Upper lobe of left lung (tissue), 4 donors: ENCODE measurements around the gene RRAD.
"Not testable (repeated sequence)": the region's sequence is repeated elsewhere in the genome, so short reads cannot be mapped to it uniquely, and the experiment has no call there.

ENCODE experiments used
- POLR2AphosphoS5 ChIP-seq, 2 donors: sonication (generic); formaldehyde crosslinking; IDR thresholded peaks; one replicate each; pipeline ENCODE4 v1.5.1; 2017; ENCODE audit warnings: antibody characterized with exemption in 2 of 2
- TF ChIP-seq, protein P1 (sequence below), 6 experiments: fragments of 450-650 bp in 4 of 6; fragments of 200-600 bp in 2 of 6; sonication (generic) in 2 of 6; IDR thresholded peaks; one replicate each; pipeline ENCODE4 v1.5.1; 2016 to 2019; ENCODE audit warnings: antibody characterized with exemption in 6 of 6

DNA sequence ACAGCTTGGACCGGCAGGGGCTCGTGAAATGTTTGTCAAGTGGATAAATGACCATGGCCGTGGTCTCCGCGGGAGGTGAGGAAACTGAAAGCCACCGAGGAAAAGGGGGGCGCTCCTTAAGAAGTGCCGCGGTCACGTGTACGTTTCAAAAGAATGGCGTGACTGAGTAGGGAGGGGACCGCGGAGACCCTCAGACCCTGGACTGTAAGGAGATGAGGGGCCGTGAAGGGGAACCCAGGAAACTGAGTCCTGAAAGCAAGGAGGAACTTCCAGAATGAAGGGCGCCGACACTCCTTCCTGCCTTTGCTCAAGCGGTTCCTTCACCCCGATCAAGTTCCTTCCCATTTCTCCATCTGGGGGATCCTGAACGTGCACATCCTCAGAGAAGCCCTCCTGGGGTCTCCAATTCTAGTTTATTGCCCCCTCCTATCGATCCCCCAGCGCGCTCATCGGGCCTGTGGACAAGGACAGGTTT, 9.5 kb upstream of the RRAD start:
- TF ChIP-seq, protein P1, sequence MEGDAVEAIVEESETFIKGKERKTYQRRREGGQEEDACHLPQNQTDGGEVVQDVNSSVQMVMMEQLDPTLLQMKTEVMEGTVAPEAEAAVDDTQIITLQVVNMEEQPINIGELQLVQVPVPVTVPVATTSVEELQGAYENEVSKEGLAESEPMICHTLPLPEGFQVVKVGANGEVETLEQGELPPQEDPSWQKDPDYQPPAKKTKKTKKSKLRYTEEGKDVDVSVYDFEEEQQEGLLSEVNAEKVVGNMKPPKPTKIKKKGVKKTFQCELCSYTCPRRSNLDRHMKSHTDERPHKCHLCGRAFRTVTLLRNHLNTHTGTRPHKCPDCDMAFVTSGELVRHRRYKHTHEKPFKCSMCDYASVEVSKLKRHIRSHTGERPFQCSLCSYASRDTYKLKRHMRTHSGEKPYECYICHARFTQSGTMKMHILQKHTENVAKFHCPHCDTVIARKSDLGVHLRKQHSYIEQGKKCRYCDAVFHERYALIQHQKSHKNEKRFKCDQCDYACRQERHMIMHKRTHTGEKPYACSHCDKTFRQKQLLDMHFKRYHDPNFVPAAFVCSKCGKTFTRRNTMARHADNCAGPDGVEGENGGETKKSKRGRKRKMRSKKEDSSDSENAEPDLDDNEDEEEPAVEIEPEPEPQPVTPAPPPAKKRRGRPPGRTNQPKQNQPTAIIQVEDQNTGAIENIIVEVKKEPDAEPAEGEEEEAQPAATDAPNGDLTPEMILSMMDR (IDR thresholded peaks at IDR 0.05) = not testable (repeated sequence)
- TF ChIP-seq POLR2AphosphoS5 (IDR thresholded peaks at IDR 0.05) = not testable (repeated sequence)
